SK-MEL-5 (cell line): Measurements from ENCODE around the gene NFASC. TPM values are rescaled to one million over a fixed set of nuclear protein-coding genes. Genes with fewer than 3 reads are reported as not detected.

ENCODE experiments used
- DNase-seq: peaks from one replicate; pipeline ENCODE4 v3.0.0-alpha.2; 2016; ENCODE audit warnings: low read depth, low spot score
- in situ Hi-C: cut with HindIII; loops from 2 replicates; pipeline ENCODE4 v1.10.0; 2016; ENCODE audit warnings: low sequenced_read_pairs, high pct_unique_total_duplicates, low pct_unique_long_range_greater_than_20kb
- total RNA-seq: library from RNA; depleted of rRNA; stranded (reverse); fragments of >200 nt; shearing (Covaris generic); gene quantifications from 2 replicates; pipeline ENCODE4 v1.2.3, GENCODE V29; 2014

Gene NFASC
- total RNA-seq, 1 experiment from 2014 or later, result 1.7 TPM

DNA sequence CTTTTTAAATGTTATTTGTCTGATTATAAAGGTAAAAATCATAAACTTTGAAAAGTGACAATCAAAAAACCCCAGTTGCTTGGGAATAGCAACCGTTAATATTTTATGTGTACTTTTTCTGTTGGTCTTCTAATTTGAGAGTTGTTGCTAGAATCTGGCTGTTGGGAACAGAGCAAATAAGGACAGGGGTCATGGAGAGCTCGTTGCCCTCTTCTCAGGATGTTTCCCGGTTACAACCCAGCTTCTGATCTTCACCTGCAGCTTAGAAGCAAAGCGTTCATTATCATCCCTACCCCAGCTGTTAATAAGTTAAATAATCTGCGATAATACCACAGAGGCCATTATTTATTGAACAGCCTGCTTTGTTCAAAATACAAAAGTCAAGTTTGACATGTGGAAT lies 22.1 kb upstream of the NFASC start:
- in situ Hi-C loops, result no loop called here
- no peak for DNase-seq

DNA sequence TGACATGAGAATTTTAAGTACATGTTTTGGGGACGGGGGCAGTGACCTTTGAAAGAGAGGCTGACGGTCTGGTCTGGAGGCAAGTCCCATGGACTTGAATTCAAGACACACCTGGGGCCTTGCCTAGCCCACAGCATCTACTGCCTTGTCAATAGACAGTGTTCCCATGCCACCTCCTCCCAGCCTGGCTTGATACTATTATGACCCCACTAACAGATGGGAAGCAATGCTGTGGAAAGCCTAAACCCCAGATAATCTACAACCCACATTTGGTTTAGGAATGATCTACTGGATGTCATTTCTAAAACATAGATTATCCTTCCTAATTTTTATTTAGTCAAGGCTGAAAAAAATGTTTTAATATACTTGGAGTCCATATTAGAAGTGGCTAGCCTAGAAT lies 17.8 kb upstream of the NFASC start:
- in situ Hi-C loops, result no loop called here
- no peak for DNase-seq

DNA sequence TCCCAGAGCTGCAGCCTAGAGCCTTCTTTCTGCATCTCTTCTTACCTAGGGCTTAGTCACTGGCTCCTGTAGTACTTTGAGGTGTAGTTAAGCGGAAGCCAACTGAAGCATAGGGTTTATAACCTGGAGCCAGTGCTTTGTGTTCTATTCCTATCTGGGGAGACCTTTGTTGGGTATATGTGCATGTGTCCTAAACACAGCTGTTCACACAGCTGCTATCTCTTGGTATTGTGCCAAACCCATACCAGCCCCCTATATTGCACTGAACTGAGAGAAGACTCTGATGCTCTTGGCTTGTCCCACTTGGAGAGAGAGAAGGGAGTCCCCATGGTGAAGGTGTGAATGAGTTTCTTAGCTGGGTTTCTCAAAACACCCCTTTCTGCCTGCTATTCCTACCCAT lies 17.2 kb upstream of the NFASC start:
- no peak for DNase-seq
- in situ Hi-C loops, result no loop called here

DNA sequence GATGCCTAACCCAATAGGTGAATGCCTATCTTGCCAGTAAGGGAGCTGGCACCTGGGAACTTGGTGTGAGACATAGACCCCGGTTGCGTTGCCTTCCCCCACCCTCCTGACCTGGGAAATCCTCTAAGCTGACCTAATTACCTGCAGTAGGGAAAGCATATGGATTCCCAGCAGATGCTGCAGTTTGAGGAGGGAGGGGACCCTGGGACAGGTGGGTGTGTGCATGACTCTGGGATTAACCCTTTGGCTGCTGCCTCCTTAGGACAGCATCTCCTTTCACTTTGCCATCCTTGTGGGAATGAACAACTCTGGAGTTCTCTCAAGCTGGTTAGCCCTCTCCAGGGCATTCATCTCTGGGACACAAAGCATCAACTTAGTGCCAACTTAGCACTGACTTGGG lies 16.4 kb upstream of the NFASC start:
- DNase-seq, result no peak
- in situ Hi-C loops, result no loop called here

DNA sequence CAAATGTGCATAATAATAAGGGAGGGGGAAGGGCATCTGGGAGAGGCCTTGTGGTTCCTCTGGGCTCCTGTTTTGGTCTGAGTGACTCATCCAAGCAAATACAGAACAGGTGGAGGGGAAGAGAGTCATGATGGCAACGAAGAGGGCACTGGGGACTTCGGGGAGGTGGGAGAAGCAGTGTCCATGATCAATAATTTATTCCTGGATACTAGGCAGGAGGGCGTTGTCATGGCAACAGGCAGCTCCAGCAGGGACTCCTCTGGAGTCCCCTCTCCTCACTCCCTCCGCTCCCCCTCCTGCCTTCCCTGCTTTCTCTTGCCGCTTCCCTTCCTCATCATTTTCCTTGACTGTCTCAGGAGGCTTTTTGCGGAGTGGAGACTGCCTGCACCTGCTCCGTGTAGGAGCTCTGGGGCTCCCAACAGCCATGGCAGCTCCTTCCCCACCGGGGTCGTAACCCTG lies 12.3 kb upstream of the NFASC start:
- no peak for DNase-seq
- in situ Hi-C loops, result no loop called here

DNA sequence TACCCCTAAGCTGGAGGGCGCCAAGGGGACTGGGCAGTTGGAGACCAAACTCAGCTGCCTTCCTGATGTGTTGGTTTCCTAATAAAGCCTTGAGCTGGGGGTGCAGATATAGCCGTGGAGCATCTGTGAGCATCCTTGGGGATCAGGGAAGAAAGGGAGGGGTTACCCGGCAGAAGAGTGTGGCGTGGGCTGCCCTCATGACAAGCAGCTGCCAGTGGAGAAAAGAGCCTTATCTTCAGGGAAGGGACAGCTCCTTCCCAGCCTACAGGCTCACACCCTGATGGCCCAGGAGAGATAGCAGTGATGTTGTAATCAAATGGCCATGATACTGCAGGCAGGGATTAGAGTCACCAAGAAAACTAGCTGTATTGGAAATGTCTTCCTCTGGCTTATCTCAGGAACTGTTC lies 10.8 kb upstream of the NFASC start:
- DNase-seq, result no peak
- in situ Hi-C loops, result no loop called here

DNA sequence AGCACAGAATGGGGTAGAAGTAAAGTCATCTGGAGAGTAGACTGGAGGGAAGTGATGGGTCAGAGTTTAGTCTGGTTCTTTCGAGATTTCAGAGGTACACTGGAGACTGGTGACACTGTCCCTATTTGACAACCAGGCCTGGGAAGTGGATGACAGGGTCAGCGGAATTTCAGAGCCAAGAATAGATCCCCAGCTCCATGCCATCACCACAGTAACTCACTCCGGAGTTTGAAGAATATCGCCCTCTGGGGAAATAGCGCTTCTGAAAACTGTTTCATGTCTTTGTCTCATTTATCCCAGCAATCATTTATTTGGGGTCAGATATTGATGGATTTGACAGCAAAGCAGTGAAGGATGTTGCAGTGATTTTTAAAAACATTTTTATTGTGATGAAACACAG lies 7.6 kb upstream of the NFASC start:
- DNase-seq, result no peak
- in situ Hi-C loops, result no loop called here

DNA sequence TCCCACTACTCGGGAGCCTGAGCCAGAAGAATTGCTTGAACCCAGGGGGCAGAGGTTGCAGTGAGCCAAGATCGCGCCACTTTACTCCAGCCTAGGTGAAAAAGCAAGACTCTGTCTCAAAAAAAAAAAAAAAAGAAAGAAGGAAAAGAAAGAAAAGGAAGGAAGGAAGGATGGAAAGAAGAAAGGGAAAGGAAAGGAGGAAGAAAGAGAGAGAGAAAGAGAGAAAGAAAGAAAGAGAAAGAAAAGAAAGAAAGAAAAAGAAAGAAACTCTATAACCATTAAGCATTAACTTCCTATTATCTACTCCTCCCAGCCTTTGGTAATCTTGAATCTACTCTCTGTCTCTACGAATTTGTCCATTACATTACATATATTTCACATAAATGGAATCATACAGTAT lies 6.9 kb upstream of the NFASC start:
- DNase-seq, result no peak
- in situ Hi-C loops, result no loop called here

DNA sequence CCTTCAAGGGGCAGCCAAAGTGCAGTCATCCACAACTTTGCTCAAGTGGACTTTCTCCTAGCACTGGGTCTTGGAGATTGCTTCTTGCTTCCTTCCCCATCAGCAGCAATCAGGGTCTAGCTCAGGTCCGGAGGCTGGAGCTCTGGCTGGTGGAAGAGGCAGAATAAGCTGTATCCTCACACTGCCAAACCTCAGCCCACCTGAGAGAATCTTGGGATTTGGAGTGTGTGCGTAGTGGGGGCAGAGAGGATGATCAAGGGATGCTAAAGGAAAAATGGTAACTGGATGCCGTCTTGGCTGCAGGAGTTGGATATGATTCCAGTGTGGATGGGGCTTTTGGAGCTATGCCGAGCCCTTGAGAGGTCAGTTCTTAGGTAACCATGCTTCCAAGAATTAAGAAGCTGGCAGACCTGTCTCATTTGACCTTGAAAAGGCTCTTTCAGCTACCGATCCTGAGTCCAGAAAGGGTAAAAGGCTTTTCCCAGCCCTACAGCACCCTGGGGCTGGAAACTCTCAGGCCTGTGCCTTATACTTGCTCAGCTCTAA lies 4.5 kb upstream of the NFASC start:
- DNase-seq, result no peak
- in situ Hi-C loops, result no loop called here

DNA sequence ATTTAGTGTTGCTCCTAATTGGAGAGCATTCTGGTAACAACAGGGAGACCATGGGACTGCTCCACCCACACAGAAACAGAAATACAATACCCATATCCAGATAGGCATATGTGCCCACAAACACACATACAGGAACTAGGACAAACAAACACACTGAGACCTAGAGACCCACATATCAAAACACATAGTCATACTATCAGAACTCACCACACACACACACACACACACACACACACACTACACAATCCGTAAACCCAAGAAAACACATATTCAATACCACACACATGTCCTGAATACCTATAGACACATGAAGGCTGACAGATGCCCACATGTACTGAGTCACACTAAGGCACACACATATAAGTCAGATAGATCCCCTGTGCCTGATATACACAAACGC lies 3.5 kb upstream of the NFASC start:
- no peak for DNase-seq
- in situ Hi-C loops, result no loop called here

DNA sequence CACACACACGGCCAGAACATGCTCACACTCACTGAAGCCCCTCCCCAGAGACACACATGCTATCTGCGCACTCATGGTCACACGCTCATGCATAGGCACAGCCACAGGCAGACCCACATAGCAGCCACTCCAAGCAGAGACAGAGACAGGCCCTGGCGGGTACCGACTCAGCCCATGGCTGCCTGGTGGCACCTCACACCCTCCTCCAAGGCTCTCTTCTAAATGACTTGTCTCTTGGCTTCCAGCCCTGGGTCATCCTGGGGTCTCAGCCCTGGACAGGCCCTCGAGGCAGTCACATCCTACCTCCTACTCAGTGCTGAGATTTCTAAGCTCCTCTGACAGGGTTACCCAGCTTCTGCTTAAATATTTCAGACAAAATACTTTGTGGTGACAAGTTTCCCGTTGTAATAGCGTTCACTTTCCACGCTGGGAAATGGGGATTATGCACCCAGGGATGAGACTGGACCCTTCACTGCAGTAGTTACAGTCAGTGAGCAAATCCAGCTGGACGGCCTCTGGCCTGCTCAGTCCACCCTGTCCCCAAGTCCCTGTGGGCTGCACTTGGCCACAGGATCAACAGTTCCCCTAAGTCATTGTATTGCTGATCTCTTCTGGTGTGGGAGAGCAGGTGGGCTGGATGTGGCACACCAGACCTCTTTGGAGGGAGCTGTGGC lies 2.9 kb upstream of the NFASC start:
- in situ Hi-C loops, result no loop called here
- no peak for DNase-seq

DNA sequence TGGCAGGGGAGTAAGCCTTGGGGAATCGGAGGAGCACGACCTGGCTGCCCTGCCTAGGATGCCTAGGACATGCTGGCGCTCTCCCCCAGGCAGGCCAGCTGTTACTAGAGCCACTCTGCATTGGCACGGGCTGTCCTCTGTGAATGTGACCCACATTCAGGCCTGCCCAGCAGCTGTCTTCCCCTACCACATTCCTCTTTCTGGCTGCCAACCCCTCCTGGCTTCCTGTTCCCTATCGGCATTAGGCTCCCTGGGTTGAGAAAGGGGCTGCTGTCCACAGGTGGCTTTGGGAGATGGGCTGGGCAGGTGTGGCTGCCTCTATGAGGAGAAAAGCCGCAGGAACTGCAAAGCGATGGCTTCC lies 2.3 kb upstream of the NFASC start:
- in situ Hi-C loops, result no loop called here
- no peak for DNase-seq

DNA sequence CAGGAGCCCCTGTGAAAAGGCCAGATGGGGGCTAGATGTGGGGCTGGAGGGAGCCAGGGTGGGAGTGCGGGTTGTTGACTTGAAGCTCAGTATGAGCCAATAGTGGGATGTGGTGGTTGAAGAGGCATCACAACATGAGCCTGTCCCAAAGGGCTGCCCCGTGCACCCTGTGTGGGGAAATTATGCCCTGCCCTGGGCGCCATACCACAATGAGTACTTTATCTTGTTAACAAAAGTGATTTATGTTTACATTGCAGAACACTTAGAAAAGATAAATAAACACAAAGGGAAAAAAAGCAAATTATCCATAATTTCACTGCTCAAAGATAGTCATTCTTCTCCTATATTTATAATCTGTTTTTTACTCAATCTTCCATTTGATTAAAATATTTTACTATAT lies 1.6 kb upstream of the NFASC start:
- no peak for DNase-seq
- in situ Hi-C loops, result no loop called here

DNA sequence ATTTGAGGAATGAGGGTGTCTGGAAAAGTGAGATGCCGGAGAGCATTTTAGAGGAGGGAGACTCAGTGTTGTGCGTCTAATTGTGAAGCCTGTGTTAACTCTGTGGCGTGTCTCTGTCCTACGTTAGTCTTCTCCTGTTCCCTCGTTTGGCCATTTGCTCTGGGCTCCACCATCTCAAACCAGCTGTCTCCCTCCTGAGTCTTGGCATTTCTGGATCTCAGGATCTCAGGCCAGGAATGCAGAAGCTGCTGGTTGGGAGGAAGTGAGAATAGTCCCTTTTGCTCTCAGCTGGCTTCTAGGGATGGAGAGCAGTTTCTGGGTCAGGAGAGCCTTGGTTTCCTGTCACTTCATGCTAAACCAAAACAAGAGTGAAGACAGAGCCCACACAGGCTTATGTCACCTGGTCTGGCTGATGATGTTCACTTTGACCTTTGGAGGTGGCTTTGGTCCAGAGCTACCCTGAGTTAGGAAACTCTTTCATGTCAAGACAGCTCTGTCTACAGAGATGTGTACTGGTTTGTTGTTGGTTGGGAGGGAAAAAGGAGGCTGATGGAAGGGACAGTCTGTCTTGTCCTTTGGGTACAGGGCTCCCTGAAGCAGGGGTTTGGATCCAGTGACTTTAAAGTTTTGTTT lies 859 bp downstream of the NFASC start:
- in situ Hi-C loops, result no loop called here

DNA sequence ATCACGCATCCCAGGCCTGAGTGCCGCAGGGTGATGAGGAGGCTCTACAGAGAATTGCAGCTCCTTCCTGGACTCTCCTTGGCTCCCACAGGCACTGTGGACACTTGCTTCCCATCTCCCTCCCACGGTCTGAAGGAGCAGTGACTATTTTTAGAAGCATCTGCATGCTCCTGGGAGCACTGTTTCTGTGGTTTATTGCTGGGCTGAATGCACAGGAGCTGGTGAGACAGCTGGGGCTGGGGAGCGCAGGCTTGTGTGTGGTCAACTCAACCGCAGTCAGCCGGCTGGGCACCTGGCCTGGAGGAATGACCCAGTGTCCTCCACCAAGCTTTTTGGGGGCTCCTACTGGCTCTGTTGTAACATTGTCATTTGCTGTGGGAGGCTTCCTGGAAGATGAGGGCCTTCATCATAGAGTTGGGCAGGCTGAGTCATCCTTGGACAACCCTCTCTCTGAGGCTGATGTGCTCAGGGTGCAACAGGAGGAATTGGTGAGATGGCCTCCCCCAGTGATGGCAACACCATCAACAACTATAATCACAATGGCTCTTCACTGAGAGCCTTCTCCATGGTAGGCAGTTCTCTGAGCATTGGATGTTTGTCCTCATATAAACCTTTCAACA lies 1.7 kb downstream of the NFASC start:
- DNase-seq, result no peak
- in situ Hi-C loops, result no loop called here

More for the DNA sequence above, 859 bp downstream of the NFASC start:
- DNase-seq, result no peak

DNA sequence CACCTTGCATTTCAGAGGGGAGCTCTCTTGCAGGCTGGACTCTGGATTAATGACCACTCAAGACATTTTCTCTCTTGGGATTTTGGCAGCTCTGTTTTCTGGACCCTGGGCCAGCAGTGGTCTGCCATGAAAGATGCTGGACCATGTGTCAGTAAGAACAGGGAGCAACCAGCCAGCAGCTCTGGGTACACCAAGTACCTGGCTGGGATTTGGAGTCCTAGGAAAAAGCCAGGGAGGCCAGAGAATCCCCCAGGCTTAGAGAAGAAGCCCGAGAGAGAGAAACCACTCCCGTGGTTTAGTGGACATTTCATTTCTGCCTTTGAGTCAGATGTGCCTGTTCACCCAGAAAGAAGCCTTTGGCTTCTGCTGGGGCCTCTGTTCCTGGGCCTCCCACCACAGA lies 2.5 kb downstream of the NFASC start:
- DNase-seq, result no peak
- in situ Hi-C loops, result no loop called here

DNA sequence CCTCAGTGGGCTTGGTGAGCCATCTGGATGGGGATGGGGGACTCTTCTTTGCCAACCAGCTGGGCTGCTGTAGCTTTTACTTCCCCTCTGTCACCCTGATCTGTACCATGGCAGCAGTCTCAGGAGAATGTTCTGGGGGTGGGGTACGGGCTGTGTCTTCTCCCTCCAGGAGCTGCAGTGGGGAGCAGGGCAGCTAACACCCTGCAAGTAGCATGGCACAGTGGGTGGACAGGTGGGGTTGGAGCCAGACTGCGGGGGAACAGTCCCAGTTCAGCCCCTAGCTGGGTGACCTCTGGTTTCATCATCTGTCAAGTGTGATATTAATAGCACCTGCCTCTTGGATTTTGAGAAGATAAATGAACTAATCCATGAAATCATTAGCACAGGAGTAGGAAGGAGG lies 3.1 kb downstream of the NFASC start:
- in situ Hi-C loops, result no loop called here
- DNase-seq, result no peak

DNA sequence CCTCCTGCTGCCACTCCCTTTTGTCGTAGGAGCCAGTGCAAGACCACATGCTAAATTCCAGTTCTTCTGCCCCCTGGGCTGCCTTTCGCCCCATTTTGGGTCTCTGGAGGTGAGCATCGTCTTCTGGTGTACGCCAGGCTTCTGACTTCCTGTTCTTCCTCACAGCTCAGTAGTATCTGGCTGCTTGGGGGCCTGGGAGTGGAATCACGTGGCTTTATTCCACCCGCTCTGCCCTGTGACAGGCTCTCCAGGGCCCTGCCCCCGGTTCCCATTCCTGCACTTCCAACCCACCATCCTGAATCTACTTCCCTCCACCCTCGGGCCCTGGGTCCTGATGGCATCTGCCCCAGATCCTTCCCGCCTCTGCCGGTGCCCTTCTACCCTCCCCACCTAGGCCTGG lies 3.6 kb downstream of the NFASC start:
- no peak for DNase-seq
- in situ Hi-C loops, result no loop called here

DNA sequence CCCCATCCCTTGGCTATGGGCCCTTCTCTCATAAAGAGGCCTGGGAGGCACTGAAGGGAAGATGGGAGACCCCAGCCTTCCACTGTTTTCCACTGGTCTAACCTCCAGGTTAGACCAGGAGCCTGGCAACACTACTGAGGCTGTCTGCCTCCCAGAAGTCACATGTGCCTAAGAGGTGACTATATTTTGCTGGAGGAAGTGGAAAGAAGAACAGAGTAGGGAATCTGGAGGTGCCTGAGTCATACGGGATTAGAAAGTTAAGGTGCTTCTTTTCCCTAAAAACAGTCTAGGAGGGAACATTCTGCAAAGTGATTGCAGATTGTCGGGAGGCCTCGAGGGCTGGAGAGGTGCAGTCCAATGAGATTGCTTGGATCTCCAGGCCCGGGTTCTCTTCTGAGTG lies 4.6 kb downstream of the NFASC start:
- DNase-seq, result no peak
- in situ Hi-C loops, result no loop called here
